CD14-positive monocyte (primary cell): ENCODE data around the gene IFRD2. TPM values are rescaled to one million over a fixed set of nuclear protein-coding genes. Genes with fewer than 3 reads are reported as not detected.

Experiments
- DNase-seq, 3 donors: peaks; one replicate each; pipeline ENCODE4 v3.0.0-alpha.2; 2011 to 2022
- H2AFZ ChIP-seq: 2 replicates; pipeline ENCODE4 v1.6.0; 2012; ENCODE audit warnings: mild to moderate bottlenecking, low read depth, low read length, inconsistent platforms; ENCODE audit not compliant: insufficient read depth, poor library complexity, severe bottlenecking
- H3K27ac ChIP-seq, 2 donors: 1 replicate in 1 of 2; 2 replicates in 1 of 2; pipeline ENCODE4 v1.5.1; 2012 to 2013; ENCODE audit warnings: low read length in 2 of 2, control low read depth in 1 of 2, inconsistent platforms in 1 of 2, low read depth in 1 of 2, mild to moderate bottlenecking in 1 of 2
- H3K27me3 ChIP-seq, 2 donors: one replicate each; pipeline versions ENCODE4 v1.6.0 to v1.6.1; 2011 to 2013; ENCODE audit warnings: low read length in 2 of 2; ENCODE audit not compliant: control insufficient read depth in 2 of 2, insufficient read depth in 2 of 2
- H3K36me3 ChIP-seq, 2 donors: replicated peaks in 1 of 2; 1 replicate in 1 of 2; 2 replicates in 1 of 2; pipeline versions ENCODE4 v1.5.1 to v1.6.1; 2012 to 2013; ENCODE audit warnings: low read length in 2 of 2, control low read depth in 1 of 2, inconsistent platforms in 1 of 2, mild to moderate bottlenecking in 1 of 2; ENCODE audit not compliant: insufficient read depth in 2 of 2, control insufficient read depth in 1 of 2
- H3K4me1 ChIP-seq, 2 donors: 1 replicate in 1 of 2; 2 replicates in 1 of 2; pipeline versions ENCODE4 v1.5.1 to v1.6.1; 2012 to 2013; ENCODE audit warnings: low read length in 2 of 2, control low read depth in 1 of 2, inconsistent platforms in 1 of 2, mild to moderate bottlenecking in 1 of 2, moderate library complexity in 1 of 2; ENCODE audit not compliant: insufficient read depth in 2 of 2, control insufficient read depth in 1 of 2
- H3K4me2 ChIP-seq: replicated peaks from 2 replicates; pipeline ENCODE3; 2012; ENCODE audit warnings: low read length, moderate library complexity, mild to moderate bottlenecking; ENCODE audit not compliant: poor library complexity, severe bottlenecking; ENCODE audit errors: extremely low read depth
- H3K4me3 ChIP-seq, 3 experiments: fragments of 200-600 bp in 1 of 3; sonication (generic) in 1 of 3; replicated peaks in 1 of 3; 1 replicate in 2 of 3; 2 replicates in 1 of 3; pipeline ENCODE4 v1.5.1; 2011 to 2013; ENCODE audit warnings: low read length in 3 of 3, mild to moderate bottlenecking in 3 of 3, control low read depth in 2 of 3, low read depth in 2 of 3, inconsistent platforms in 1 of 3, moderate library complexity in 1 of 3
- H3K79me2 ChIP-seq: 2 replicates; pipeline ENCODE4 v1.6.0; 2012; ENCODE audit warnings: mild to moderate bottlenecking, control low read depth, inconsistent platforms, low read length, moderate library complexity; ENCODE audit not compliant: insufficient read depth
- H3K9ac ChIP-seq: 2 replicates; pipeline ENCODE4 v1.6.0; 2017; ENCODE audit warnings: low read length, mild to moderate bottlenecking; ENCODE audit not compliant: insufficient read depth, poor library complexity, severe bottlenecking
- H3K9me3 ChIP-seq, 2 donors: replicated peaks in 1 of 2; 1 replicate in 1 of 2; 2 replicates in 1 of 2; pipeline versions ENCODE4 v1.5.1 to v1.6.1; 2012 to 2013; ENCODE audit warnings: low read length in 2 of 2, control low read depth in 1 of 2; ENCODE audit not compliant: control insufficient read depth in 1 of 2, insufficient read depth in 1 of 2
- H4K20me1 ChIP-seq: 2 replicates; pipeline ENCODE4 v1.6.0; 2012; ENCODE audit warnings: mild to moderate bottlenecking, low read length, control low read depth, moderate library complexity; ENCODE audit not compliant: insufficient read depth
- H3K27ac Mint-ChIP-seq, 7 donors: one replicate each; pipeline ENCODE4 v1.8.0; 2020; ENCODE audit warnings: mild to moderate bottlenecking in 7 of 7, mixed read lengths in 7 of 7, moderate library complexity in 6 of 7, inconsistent platforms in 2 of 7
- H3K27me3 Mint-ChIP-seq, 3 donors: one replicate each; pipeline ENCODE4 v1.8.0; 2021 to 2022; ENCODE audit warnings: low read depth in 3 of 3, mild to moderate bottlenecking in 3 of 3, mixed read lengths in 3 of 3, moderate library complexity in 3 of 3, inconsistent platforms in 1 of 3
- H3K36me3 Mint-ChIP-seq, 2 donors: one replicate each; pipeline ENCODE4 v1.8.0; 2020; ENCODE audit warnings: mixed read lengths in 2 of 2, inconsistent platforms in 1 of 2, mild to moderate bottlenecking in 1 of 2
- H3K4me1 Mint-ChIP-seq: one replicate; pipeline ENCODE4 v1.8.0; 2020; ENCODE audit warnings: mild to moderate bottlenecking, mixed read lengths
- H3K4me3 Mint-ChIP-seq, 2 donors: one replicate each; pipeline ENCODE4 v1.8.0; 2020; ENCODE audit warnings: mild to moderate bottlenecking in 2 of 2, mixed read lengths in 2 of 2, moderate library complexity in 1 of 2
- H3K9me3 Mint-ChIP-seq, 7 donors: one replicate each; pipeline ENCODE4 v1.8.0; 2020 to 2022; ENCODE audit warnings: mixed read lengths in 7 of 7, mild to moderate bottlenecking in 6 of 7, moderate library complexity in 6 of 7, inconsistent platforms in 2 of 7
- CTCF ChIP-seq: fragments of 200-600 bp; IDR thresholded peaks from one replicate; pipeline ENCODE4 v1.8.0; 2022; ENCODE audit warnings: antibody characterized with exemption, mild to moderate bottlenecking
- WGBS: methylation state at CpG from one replicate; pipeline ENCODE4 v1.1.5; 2013; ENCODE audit warnings: missing lambda C conversion rate; ENCODE audit not compliant: insufficient coverage; 5-methylcytosine and 5-hydroxymethylcytosine counted together
- intact Hi-C, 2 donors: fragments of 100-400 bp; cut with micrococcal nuclease; formaldehyde crosslinking; loops; one replicate each; pipeline versions ENCODE4 v1.15.0 to v1.15.1; 2023
- polyA plus RNA-seq, 3 donors: library from polyadenylated mRNA; depleted of rRNA in 1 of 3; unstranded in 2 of 3; stranded (reverse) in 1 of 3; fragments of 300-500 nt in 2 of 3; fragments of >200 nt in 1 of 3; fragmentation: Illumina TruSeq in 2 of 3; gene quantifications; 1 replicate in 2 of 3; 2 replicates in 1 of 3; pipeline ENCODE4 v1.2.3, GENCODE V29; 2012 to 2021

Gene IFRD2
- polyA plus RNA-seq, 3 donors, result 17.1 to 35.1 (median 23.3) TPM

GRCh38 chr3:50250514-50250913, 41.7 kb downstream of the IFRD2 start:
- Histone ChIP-seq H3K4me3 (no peak overlapping the region), H3K27ac (peak overlapping the region in 1 of 2 donors; percentile 100), H2AFZ (no peak overlapping the region), H3K9ac (no peak overlapping the region), H3K4me1 (peaks cover 87 to 90% of the 10 kb centered on the region in 2 donors), H3K27me3 (no peaks in the 10 kb centered on the region), H3K79me2 (peaks cover 100% of the 10 kb centered on the region), H4K20me1 (peaks cover 100% of the 10 kb centered on the region), H3K9me3 (no peaks in the 10 kb centered on the region), H3K4me2 (no peak overlapping the region), H3K36me3 (peaks cover 72 to 87% of the 10 kb centered on the region in 2 donors)
- H3K4me3 Mint-ChIP-seq, result no peak overlapping the region
- no peak for DNase-seq
- no peak for TF ChIP-seq CTCF
- no CpG with 5 or more reads among the region's 4 CpGs for WGBS
- peaks cover 0 to 2% (median 0%) of the 10 kb centered on the region in 7 donors for H3K9me3 Mint-ChIP-seq
- intact Hi-C loops, result no loop called here
- peaks cover 57 to 89% of the 10 kb centered on the region in 2 donors for H3K36me3 Mint-ChIP-seq
- no peaks in the 10 kb centered on the region for H3K27me3 Mint-ChIP-seq
- H3K27ac Mint-ChIP-seq, result peak overlapping the region in 4 of 7 donors; percentile 28 to 97 (median 79)
- H3K4me1 Mint-ChIP-seq, result peaks cover 78% of the 10 kb centered on the region

GRCh38 chr3:50249457-50249856, 42.8 kb downstream of the IFRD2 start:
- H3K4me1 Mint-ChIP-seq, result peaks cover 80% of the 10 kb centered on the region
- no peaks in the 10 kb centered on the region for H3K9me3 ChIP-seq
- no peaks in the 10 kb centered on the region for H3K27me3 ChIP-seq
- intact Hi-C loops, result no loop called here
- H3K4me2 ChIP-seq, result no peak overlapping the region
- peaks cover 100% of the 10 kb centered on the region for H3K79me2 ChIP-seq
- no peak for TF ChIP-seq CTCF
- H3K9ac ChIP-seq, result no peak overlapping the region
- no peak overlapping the region for H3K4me3 Mint-ChIP-seq
- H3K27me3 Mint-ChIP-seq, result peaks cover 0 to 3% (median 0%) of the 10 kb centered on the region in 3 donors
- DNase-seq, result no peak
- peaks cover 70 to 77% of the 10 kb centered on the region in 2 donors for H3K36me3 ChIP-seq
- H4K20me1 ChIP-seq, result peaks cover 100% of the 10 kb centered on the region
- H3K9me3 Mint-ChIP-seq, result peaks cover 0 to 2% (median 0%) of the 10 kb centered on the region in 7 donors
- no peak overlapping the region for H2AFZ ChIP-seq
- WGBS, result 90% methylated on average over 2 of the region's 5 CpGs
- H3K4me3 ChIP-seq, result no peak overlapping the region
- H3K27ac ChIP-seq, result peak overlapping the region; percentile 98 to 100
- H3K4me1 ChIP-seq, result peaks cover 87 to 90% of the 10 kb centered on the region in 2 donors
- peaks cover 52 to 89% of the 10 kb centered on the region in 2 donors for H3K36me3 Mint-ChIP-seq
- H3K27ac Mint-ChIP-seq, result peak overlapping the region in 4 of 7 donors; percentile 81 to 97 (median 93)
